Activated T-cell treated with anti-CD3 and anti-CD28 coated beads, Interleukin-2, amount 50 U/mL, for 72 hours (primary cell): ENCODE results near the gene STAP2. TPM values are rescaled to one million over a fixed set of nuclear protein-coding genes. Genes with fewer than 3 reads are reported as not detected.

ENCODE experiments used
- ATAC-seq, 2 donors: fragments of 150-1000 bp; cut with Tn5 transposase; replicated peaks in 1 of 2; 2 replicates each; pipeline ENCODE4 v1.10.0; 2021; ENCODE audit warnings: moderate library complexity in 2 of 2, mild to moderate bottlenecking in 1 of 2
- DNase-seq, 2 donors: peaks; one replicate each; pipeline ENCODE4 v3.0.0; 2021 to 2022; ENCODE audit warnings: mixed read lengths in 1 of 2
- H3K27ac Mint-ChIP-seq: one replicate; pipeline ENCODE4 v1.8.0; 2022; ENCODE audit warnings: mild to moderate bottlenecking, moderate library complexity, mixed read lengths
- H3K27me3 Mint-ChIP-seq: one replicate; pipeline ENCODE4 v1.8.0; 2022; ENCODE audit warnings: low read depth, mixed read lengths
- H3K36me3 Mint-ChIP-seq, 2 donors: one replicate each; pipeline ENCODE4 v1.8.0; 2022; ENCODE audit warnings: mixed read lengths in 2 of 2, mild to moderate bottlenecking in 1 of 2; ENCODE audit not compliant: insufficient read depth in 2 of 2
- H3K4me1 Mint-ChIP-seq: one replicate; pipeline ENCODE4 v1.8.0; 2022; ENCODE audit warnings: low read depth, mixed read lengths
- H3K4me3 Mint-ChIP-seq, 2 donors: one replicate each; pipeline ENCODE4 v1.8.0; 2022; ENCODE audit warnings: mild to moderate bottlenecking in 2 of 2, mixed read lengths in 2 of 2, moderate library complexity in 2 of 2
- H3K9me3 Mint-ChIP-seq, 2 donors: one replicate each; pipeline ENCODE4 v1.8.0; 2022; ENCODE audit warnings: mixed read lengths in 2 of 2
- total RNA-seq, 2 donors: library from RNA; stranded (reverse); gene quantifications; one replicate each; pipeline ENCODE4 v1.2.3, GENCODE V29; 2022

The STAP2 gene
- total RNA-seq, 2 donors from 2014 or later, result 8.3 to 10.0 TPM

DNA sequence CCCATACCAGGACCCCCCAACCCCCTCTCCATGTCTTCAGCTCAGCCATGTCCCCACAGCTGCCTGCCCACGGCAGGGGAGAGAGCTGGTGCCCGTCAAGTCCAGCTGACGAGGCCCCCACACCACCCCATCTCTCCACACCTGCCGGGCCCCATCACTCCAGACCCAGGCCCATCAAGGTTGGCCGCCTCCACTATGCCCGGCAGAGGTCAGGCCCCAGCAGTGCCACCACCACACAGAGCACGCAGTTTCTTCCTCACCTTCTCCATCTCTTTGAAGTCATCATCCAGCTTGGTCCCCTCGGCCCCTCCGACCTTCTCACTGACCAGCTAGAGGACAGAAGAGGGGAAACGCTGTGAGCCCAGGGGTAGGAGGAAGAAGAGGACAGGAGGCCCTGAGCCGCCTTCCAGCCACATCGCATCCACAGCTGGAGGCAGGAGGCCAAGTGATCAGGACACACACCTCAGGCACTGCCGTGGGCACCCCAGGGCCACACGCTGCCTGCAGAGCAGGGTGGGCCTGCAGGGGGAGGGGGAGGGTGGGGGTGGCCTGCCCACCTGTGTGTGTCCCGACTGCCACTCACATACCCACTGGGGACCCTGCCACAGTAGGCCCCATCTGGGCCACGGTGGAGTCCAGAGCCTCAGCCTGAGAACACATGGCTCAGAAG is 28.2 kb upstream of the STAP2 start:
- Mint-ChIP-seq H3K4me1 (peaks cover 40% of the 10 kb centered on the region), H3K4me3 (no peak overlapping the region), H3K9me3 (no peaks in the 10 kb centered on the region), H3K27me3 (no peaks in the 10 kb centered on the region), H3K36me3 (peaks cover 0 to 5% of the 10 kb centered on the region in 2 donors), H3K27ac (no peak overlapping the region)
- DNase-seq, result no peak
- no peak for ATAC-seq

GRCh38 chr19:4365791-4366665 is 27.4 kb upstream of the STAP2 start:
- no peak overlapping the region for H3K27ac Mint-ChIP-seq
- no peaks in the 10 kb centered on the region for H3K27me3 Mint-ChIP-seq
- no peak for ATAC-seq
- peaks cover 0 to 5% of the 10 kb centered on the region in 2 donors for H3K36me3 Mint-ChIP-seq
- H3K9me3 Mint-ChIP-seq, result no peaks in the 10 kb centered on the region
- DNase-seq, result no peak
- H3K4me3 Mint-ChIP-seq, result no peak overlapping the region
- peaks cover 32% of the 10 kb centered on the region for H3K4me1 Mint-ChIP-seq

DNA sequence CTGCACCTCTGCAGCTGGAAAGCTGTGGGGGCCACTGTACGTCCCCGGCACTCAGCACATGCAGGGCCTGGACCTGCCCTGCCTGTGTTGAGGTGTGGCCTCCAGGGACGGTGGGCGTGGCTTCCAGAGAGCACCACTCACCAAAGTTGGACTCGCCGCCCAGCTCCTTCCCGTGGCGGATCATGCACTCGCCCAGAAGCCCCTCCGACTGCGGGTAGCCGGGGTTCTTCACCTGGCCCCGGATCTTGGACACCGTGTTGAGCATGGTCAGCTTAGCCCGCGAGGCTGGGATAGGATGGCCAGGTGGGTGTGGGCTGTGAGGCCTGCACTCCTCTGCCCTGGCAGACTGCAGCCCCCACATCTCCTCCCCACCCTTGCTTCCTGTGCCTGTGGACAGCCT is 26.7 kb upstream of the STAP2 start:
- Mint-ChIP-seq H3K4me3 (no peak overlapping the region), H3K27me3 (no peaks in the 10 kb centered on the region), H3K4me1 (peaks cover 25% of the 10 kb centered on the region), H3K36me3 (peaks cover 0 to 5% of the 10 kb centered on the region in 2 donors), H3K27ac (no peak overlapping the region), H3K9me3 (no peaks in the 10 kb centered on the region)
- DNase-seq, result no peak
- no peak for ATAC-seq

DNA sequence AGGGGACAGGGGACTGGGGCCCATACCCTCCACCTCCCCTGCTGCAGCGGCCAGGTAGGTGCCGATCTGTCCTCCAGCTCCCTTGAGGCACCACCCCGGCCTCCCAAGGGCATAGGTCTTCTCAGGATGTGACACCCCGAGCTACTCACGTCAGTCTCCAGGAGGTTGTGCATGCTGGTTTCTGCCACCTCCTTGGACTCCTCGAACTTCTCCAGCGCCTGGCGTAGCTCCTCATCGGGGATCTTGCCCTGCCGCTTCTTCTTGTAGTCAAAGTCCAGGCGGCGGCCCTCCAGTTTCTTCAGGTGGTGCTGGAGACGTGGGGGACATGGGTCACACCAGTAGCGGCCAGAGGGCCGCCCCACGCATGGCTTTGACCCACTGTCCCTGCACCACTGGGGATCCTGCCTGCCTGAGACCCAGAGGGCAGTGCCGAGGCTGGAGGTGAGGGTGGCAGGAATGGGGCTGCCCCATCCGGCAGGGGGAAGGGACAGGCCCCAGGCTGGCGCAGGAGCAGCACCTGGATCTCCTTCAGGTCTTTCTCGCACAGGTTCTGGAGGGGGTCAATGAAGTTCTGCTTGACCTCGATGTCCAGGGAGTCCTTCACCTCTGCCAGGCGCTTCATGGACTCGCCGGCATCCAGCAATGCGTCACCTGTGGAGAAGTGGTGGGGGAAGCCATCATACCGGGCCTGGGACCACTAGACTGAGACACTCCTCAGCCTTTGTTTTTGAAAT is 25.1 kb upstream of the STAP2 start:
- ATAC-seq (no peak), DNase-seq (no peak)
- Mint-ChIP-seq H3K27me3 (no peaks in the 10 kb centered on the region), H3K4me3 (no peak overlapping the region), H3K27ac (no peak overlapping the region), H3K36me3 (peaks cover 0 to 5% of the 10 kb centered on the region in 2 donors), H3K9me3 (no peaks in the 10 kb centered on the region), H3K4me1 (peaks cover 9% of the 10 kb centered on the region)

DNA sequence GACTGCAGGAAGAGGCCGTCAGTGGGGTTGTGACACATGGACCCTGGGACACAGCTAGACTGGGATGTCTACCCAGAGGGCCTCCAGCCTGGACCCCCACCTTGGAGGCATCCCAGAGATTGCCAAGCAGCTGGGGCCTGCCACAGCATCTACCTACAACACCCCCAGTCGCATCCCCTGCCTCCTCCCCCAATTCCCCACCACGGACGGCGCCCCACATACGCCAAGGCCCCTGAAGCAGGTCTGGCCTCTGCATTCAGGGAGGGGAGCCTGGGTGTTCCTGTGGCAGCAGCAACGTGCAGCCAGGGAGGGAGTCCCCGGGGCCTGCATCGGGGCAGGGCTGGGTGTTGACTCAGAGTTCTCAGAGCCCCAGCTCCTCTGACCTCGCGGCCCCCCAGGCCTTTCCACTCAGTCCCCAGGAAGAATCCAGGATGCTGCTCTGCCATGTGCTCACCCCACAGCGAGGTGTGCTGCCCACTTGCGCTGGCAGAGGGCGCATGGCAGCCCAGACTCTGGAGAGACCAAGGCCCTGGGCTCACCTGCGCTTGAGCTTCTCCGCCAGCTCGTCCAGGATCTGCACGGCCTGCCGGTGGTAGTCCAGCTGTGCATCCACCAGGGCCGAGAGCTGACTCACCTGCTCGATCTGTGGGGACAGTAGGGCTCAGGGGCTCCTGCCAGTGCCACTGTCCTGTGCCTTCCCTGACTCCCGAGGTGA is 24.4 kb upstream of the STAP2 start:
- Mint-ChIP-seq H3K4me1 (peaks cover 2% of the 10 kb centered on the region), H3K27me3 (no peaks in the 10 kb centered on the region), H3K4me3 (no peak overlapping the region), H3K36me3 (peaks cover 0 to 5% of the 10 kb centered on the region in 2 donors), H3K27ac (no peak overlapping the region), H3K9me3 (no peaks in the 10 kb centered on the region)
- ATAC-seq, result no peak
- no peak for DNase-seq

- no peak overlapping the region for H3K4me3 Mint-ChIP-seq
- no peaks in the 10 kb centered on the region for H3K9me3 Mint-ChIP-seq
- no peak for DNase-seq
- H3K27me3 Mint-ChIP-seq, result no peaks in the 10 kb centered on the region
- H3K27ac Mint-ChIP-seq, result no peak overlapping the region
- ATAC-seq, result no peak
- H3K4me1 Mint-ChIP-seq, result no peaks in the 10 kb centered on the region
- H3K36me3 Mint-ChIP-seq, result peaks cover 0 to 5% of the 10 kb centered on the region in 2 donors
Measured at GRCh38 chr19:4362101-4362828, 23.6 kb upstream of the STAP2 start.

GRCh38 chr19:4361152-4362046 is 22.8 kb upstream of the STAP2 start:
- ATAC-seq (no peak), DNase-seq (no peak)
- Mint-ChIP-seq H3K27ac (no peak overlapping the region), H3K4me1 (no peaks in the 10 kb centered on the region), H3K36me3 (peaks cover 0 to 5% of the 10 kb centered on the region in 2 donors), H3K4me3 (no peak overlapping the region), H3K27me3 (no peaks in the 10 kb centered on the region), H3K9me3 (no peaks in the 10 kb centered on the region)

- Mint-ChIP-seq H3K4me1 (no peaks in the 10 kb centered on the region), H3K9me3 (no peaks in the 10 kb centered on the region), H3K27ac (no peak overlapping the region), H3K36me3 (peaks cover 0 to 5% of the 10 kb centered on the region in 2 donors), H3K27me3 (no peaks in the 10 kb centered on the region), H3K4me3 (no peak overlapping the region)
- no peak for ATAC-seq
- DNase-seq, result no peak
Measured at GRCh38 chr19:4360641-4361151, 22.1 kb upstream of the STAP2 start.

GRCh38 chr19:4360081-4360569 is 21.5 kb upstream of the STAP2 start:
- no peaks in the 10 kb centered on the region for H3K9me3 Mint-ChIP-seq
- no peak overlapping the region for H3K27ac Mint-ChIP-seq
- H3K4me1 Mint-ChIP-seq, result no peaks in the 10 kb centered on the region
- DNase-seq (no peak), ATAC-seq (no peak)
- no peak overlapping the region for H3K4me3 Mint-ChIP-seq
- H3K27me3 Mint-ChIP-seq, result no peaks in the 10 kb centered on the region
- peaks cover 0 to 5% of the 10 kb centered on the region in 2 donors for H3K36me3 Mint-ChIP-seq

DNA sequence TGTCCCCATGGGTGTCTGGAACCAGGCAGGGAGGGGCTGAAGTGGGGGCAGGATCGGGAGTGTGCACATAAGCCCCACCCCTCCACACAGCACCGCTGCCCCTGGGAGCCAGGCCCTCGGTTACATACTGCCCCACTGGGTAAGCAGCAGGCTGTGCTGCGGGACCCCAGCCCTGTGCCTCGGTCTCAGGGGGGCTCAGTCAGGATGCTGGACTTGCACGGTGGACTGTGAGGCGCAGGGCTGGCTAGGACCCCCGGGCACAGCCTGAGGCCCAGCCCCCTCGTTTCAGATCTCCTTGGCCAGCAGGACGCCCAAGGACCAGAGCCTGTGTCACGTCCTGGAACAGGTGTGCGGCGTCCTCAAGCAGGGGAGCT is 21.0 kb upstream of the STAP2 start:
- H3K4me1 Mint-ChIP-seq, result no peaks in the 10 kb centered on the region
- DNase-seq, result no peak
- H3K36me3 Mint-ChIP-seq, result peaks cover 0 to 5% of the 10 kb centered on the region in 2 donors
- no peaks in the 10 kb centered on the region for H3K27me3 Mint-ChIP-seq
- no peaks in the 10 kb centered on the region for H3K9me3 Mint-ChIP-seq
- H3K27ac Mint-ChIP-seq, result no peak overlapping the region
- peak in 1 of 2 donors; percentile 14 for ATAC-seq
- H3K4me3 Mint-ChIP-seq, result no peak overlapping the region
